Coronary artery (tissue), 2 donors: ENCODE measurements around the gene CLCN4.

Experiments used
- DNase-seq: peaks from one replicate; pipeline ENCODE4 v3.0.0-alpha.2; 2017; ENCODE audit warnings: low spot score
- H3K27ac ChIP-seq, 2 donors: fragments of 200-600 bp; sonication (generic); one replicate each; pipeline ENCODE4 v1.5.1; 2016 to 2019
- H3K4me3 ChIP-seq: fragments of 200-600 bp; sonication (generic); 2 replicates; pipeline ENCODE4 v1.5.1; 2016; ENCODE audit warnings: mild to moderate bottlenecking, moderate library complexity
- TF ChIP-seq, protein P1 (sequence below): fragments of 200-600 bp; sonication (generic); IDR thresholded peaks from one replicate; pipeline ENCODE4 v1.5.1; 2019; ENCODE audit warnings: antibody characterized with exemption

The CLCN4 gene

DNA sequence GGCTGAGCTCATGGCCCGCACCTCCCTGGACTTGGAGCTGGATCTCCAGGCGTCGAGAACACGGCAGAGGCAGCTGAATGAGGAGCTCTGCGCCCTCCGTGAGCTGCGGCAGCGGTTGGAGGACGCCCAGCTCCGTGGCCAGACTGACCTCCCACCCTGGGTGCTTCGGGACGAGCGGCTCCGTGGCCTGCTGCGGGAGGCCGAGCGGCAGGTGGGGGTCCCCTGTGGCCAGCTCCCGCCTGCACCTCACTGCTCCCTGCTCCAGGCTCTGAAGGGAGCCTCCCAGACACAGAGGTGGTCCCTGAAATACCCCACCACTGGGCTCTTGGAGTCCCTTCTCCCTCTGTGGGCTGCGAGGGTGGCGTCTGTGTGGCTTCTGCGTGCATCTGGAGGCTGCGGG, 18.0 kb upstream of the CLCN4 start:
- TF ChIP-seq, protein P1, sequence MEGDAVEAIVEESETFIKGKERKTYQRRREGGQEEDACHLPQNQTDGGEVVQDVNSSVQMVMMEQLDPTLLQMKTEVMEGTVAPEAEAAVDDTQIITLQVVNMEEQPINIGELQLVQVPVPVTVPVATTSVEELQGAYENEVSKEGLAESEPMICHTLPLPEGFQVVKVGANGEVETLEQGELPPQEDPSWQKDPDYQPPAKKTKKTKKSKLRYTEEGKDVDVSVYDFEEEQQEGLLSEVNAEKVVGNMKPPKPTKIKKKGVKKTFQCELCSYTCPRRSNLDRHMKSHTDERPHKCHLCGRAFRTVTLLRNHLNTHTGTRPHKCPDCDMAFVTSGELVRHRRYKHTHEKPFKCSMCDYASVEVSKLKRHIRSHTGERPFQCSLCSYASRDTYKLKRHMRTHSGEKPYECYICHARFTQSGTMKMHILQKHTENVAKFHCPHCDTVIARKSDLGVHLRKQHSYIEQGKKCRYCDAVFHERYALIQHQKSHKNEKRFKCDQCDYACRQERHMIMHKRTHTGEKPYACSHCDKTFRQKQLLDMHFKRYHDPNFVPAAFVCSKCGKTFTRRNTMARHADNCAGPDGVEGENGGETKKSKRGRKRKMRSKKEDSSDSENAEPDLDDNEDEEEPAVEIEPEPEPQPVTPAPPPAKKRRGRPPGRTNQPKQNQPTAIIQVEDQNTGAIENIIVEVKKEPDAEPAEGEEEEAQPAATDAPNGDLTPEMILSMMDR: no peak
- Histone ChIP-seq H3K27ac (no peak overlapping the region), H3K4me3 (no peak overlapping the region)
- no peak for DNase-seq

- H3K27ac ChIP-seq: no peak overlapping the region
- no peak for DNase-seq
- TF ChIP-seq, protein P1: no peak
- H3K4me3 ChIP-seq: no peak overlapping the region
These were observed 16.5 kb upstream of the CLCN4 start for GRCh38 chrX:10140264-10140663.

DNA sequence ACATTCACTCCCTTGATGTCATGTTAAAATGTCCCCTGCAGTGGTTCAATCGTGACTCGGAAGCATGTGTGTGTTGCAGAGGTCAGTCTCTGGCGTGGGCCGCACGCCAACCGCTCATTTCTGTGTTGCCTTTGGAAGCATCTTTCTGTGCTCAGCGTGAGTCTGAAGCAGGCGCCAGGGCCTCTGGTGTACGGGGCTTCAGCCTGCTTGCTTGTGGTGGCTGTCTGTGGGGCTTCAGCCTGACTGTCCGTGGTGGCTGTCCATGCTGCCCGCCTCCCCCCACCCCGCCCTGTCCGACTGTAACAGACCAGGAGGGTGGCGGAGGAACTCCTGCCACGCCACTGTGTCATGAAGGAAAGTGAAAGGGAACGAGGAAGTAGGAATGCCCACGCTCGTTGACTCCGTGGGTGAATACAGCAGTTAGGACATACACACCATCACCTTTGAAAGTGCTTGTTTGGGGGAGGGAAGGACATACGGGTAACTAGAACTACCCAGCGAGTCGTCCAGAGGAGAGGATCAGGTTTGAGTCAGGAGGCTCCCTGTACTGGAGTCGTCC, 14.7 kb upstream of the CLCN4 start:
- no peak overlapping the region for H3K4me3 ChIP-seq
- DNase-seq: no peak
- TF ChIP-seq, protein P1: no peak
- no peak overlapping the region for H3K27ac ChIP-seq

DNA sequence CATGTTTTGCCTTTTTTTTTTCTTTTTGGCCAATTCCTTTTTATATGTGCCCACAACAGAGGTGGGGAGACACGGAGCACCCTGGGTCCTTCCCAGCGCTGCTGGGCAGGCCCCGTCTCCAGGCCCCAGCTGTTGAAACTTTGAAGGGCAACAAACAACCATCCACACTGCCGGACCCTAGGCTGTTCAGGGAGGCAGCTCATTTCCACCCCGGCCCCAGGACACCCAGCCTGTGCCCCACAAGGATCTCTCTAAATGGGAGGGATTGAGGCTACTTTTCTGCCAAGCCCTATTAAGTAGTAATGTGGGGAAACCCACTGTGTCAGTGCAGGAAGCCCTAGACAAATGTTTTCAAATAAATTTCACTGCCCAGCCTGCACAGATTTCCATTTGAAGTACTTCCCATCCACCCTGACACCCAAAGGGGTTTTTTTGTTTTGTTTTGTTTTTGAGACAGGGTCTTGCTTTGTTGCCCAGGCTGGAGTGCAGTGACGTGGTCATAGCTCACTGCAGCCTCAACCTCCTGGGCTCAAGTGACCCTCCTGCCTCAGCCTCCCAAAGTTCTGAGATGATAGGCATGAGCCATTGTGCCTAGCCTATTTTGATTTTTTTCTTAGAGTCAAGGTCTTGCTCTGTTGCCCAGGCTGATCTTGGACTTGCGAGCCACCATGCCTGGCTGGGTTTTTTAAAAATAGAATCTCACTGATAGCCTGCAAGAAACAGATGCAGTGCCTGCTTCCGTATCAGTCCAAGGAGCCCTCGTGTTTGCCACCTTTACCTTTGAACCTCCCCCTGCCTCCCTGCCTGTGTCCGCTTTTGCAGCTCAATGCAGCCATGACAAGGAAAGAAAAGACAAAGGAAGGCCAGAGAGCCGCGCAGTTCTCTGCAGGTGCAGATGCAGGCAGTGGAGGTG, 13.4 kb upstream of the CLCN4 start:
- TF ChIP-seq, protein P1: no peak
- no peak overlapping the region for H3K27ac ChIP-seq
- DNase-seq: no peak
- no peak overlapping the region for H3K4me3 ChIP-seq

- TF ChIP-seq, protein P1: no peak
- DNase-seq: no peak
These were observed 10.4 kb upstream of the CLCN4 start for GRCh38 chrX:10146346-10146745.

DNA sequence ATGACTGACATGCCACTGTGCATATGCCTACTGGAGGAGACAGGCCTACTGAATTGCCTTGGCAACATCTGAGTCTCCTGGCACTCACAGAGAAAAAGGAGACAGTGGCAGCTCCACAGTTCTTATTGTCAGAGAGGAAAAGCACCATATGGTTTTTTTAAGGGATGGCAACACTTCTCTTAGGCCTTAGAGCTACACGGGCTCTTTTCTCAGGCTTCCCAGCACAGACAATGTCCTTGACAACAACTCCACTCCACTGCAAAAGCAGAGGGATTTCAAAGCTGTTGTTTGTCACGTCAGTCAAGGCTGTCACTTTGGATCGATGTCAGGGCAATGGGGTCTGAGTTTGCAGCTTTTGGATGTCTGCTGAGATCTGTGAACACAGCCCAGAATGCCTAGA, 4.7 kb upstream of the CLCN4 start:
- TF ChIP-seq, protein P1: no peak
- DNase-seq: no peak

More at GRCh38 chrX:10146346-10146745, 10.4 kb upstream of the CLCN4 start:
- no peak overlapping the region for H3K27ac ChIP-seq
- no peak overlapping the region for H3K4me3 ChIP-seq

DNA sequence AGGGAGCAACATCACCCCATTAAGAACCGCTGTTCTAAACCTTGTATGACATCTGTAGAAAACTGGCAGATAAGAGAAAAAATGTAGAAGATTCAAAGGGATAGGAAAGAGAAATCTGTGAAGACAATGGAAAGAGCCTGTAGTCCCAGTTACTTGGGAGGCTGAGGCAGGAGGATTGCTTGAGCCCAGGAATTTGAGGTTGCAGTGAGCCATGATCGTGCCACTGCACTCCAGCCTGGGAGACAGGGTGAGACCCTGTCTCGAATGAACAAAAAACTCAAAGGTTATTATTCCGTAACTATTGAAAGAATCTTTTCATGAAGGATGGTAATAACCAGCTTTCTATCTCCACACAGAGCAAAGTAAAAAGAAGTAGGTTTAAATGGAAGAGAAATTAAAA, 1.6 kb upstream of the CLCN4 start:
- Histone ChIP-seq H3K27ac (no peak overlapping the region), H3K4me3 (no peak overlapping the region)
- DNase-seq: no peak
- TF ChIP-seq, protein P1: no peak

More for the DNA sequence above, 4.7 kb upstream of the CLCN4 start:
- Histone ChIP-seq H3K4me3 (no peak overlapping the region), H3K27ac (no peak overlapping the region)
